AG10803 (cell line): Measurements from ENCODE around the gene DOCK3.
A peak's percentile ranks its signal among the peaks of the same experiment; 100 is the strongest.
"Not testable (repeated sequence)": the region's sequence is repeated elsewhere in the genome, so short reads cannot be mapped to it uniquely, and the experiment has no call there.

ENCODE experiments used
- DNase-seq: peaks from one replicate; pipeline ENCODE4 v3.0.0; 2010; ENCODE audit warnings: low read depth
- H3K4me3 ChIP-seq: 2 replicates; pipeline ENCODE4 v1.5.1; 2011; ENCODE audit warnings: mild to moderate bottlenecking, low read length, control low read depth
- TF ChIP-seq, protein P1 (sequence below): conservative IDR thresholded peaks from 2 replicates; pipeline ENCODE4 v1.5.1; 2011; ENCODE audit warnings: mild to moderate bottlenecking, low read length, control low read depth, inconsistent platforms

The DOCK3 gene

DNA sequence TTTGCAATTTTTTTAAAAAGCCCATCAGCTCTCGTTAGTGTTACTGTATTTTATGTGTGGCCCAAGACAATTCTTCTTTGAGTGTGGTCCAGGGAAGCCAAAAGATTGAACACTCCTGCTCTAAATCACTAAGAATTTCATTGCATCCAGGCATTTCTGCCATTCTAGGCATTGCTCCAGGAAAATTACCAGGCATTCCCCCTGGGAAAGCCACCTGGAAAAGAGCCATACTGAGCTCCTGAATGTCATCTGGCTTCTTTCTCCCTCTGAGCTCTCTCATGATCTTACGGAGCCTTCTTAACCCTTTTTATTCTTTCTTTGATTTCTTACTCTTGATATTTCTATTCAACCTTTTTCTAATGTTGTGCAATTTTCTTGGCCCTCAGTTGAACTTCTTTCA lies 202.2 kb downstream of the DOCK3 start:
- H3K4me3 ChIP-seq = no peak overlapping the region
- peak; percentile 35 for DNase-seq
- TF ChIP-seq, protein P1, sequence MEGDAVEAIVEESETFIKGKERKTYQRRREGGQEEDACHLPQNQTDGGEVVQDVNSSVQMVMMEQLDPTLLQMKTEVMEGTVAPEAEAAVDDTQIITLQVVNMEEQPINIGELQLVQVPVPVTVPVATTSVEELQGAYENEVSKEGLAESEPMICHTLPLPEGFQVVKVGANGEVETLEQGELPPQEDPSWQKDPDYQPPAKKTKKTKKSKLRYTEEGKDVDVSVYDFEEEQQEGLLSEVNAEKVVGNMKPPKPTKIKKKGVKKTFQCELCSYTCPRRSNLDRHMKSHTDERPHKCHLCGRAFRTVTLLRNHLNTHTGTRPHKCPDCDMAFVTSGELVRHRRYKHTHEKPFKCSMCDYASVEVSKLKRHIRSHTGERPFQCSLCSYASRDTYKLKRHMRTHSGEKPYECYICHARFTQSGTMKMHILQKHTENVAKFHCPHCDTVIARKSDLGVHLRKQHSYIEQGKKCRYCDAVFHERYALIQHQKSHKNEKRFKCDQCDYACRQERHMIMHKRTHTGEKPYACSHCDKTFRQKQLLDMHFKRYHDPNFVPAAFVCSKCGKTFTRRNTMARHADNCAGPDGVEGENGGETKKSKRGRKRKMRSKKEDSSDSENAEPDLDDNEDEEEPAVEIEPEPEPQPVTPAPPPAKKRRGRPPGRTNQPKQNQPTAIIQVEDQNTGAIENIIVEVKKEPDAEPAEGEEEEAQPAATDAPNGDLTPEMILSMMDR = no peak

DNA sequence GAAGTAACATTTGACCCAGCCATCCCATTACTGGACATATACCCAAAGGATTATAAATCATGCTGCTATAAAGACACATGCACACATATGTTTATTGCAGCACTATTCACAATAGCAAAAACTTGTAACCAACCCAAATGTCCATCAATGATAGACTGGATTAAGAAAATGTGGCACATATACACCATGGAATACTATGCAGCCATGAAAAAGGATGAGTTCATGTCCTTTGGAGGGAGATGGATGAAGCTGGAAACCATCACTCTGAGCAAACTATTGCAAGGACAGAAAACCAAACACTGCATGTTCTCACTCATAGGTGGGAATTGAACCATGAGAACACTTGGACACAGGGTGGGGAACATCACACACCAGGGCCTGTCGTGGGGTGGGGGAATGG lies 208.0 kb downstream of the DOCK3 start:
- not testable (repeated sequence) for DNase-seq, H3K4me3 ChIP-seq

DNA sequence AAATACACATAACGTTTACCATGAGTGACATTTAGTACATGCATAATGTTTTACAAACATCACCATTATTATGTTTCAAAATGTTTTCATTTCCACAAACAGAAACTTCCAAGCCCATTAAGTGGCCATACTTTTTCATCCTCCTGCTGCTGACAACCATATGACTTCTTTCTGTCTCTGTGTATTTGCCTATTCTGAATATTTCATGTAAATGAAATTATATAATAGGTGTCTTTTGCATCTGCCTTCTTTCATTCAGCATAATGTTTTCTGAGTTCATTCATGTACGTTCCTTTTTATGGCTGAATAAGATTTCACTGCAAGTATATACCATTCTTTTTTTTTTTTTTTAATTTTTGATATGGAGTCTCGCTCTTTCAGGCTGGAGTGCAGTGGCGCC lies 209.0 kb downstream of the DOCK3 start:
- no peak for DNase-seq
- TF ChIP-seq, protein P1 = no peak

DNA sequence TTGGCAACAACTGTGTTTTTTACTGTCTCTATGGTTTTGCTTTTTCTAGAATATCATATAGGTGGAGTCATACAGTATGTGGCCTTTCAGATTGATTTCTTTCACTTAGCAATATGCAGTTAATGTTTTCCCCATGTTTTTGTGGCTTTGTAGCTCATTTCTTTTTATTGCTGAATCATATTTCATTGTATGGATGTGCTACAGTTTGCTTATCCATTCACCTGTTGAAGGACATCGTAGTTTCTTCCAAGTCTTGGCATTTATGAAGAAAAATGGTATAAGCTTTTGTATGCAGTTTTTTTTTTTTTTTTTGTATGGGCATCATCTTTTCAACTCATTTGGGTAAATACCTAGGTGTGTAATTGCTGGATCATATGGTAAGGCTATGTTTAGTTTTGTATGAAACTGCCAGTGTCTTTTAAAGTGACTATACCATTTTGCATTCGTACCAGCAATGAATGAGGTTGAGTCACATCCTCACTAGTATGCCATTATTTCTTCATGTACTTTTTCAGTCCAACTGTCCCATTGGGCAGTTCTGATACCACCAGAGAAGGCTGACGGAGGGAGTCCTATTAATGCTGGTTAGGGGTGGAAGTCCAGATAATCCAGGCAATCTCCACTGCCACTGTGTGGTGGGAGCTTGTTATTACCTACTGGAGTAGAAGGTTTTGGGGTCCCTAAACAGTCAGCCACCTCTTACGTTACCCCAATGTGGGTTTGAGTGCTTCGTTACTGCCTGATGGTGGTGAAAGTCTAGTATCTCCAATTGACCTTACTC lies 210.5 kb downstream of the DOCK3 start:
- TF ChIP-seq, protein P1 = 0 out of 2 replicates have a peak, but pooled peaks have one; percentile 16
- no peak overlapping the region for H3K4me3 ChIP-seq
- no peak for DNase-seq

More for the DNA sequence above, 209.0 kb downstream of the DOCK3 start:
- H3K4me3 ChIP-seq = no peak overlapping the region

DNA sequence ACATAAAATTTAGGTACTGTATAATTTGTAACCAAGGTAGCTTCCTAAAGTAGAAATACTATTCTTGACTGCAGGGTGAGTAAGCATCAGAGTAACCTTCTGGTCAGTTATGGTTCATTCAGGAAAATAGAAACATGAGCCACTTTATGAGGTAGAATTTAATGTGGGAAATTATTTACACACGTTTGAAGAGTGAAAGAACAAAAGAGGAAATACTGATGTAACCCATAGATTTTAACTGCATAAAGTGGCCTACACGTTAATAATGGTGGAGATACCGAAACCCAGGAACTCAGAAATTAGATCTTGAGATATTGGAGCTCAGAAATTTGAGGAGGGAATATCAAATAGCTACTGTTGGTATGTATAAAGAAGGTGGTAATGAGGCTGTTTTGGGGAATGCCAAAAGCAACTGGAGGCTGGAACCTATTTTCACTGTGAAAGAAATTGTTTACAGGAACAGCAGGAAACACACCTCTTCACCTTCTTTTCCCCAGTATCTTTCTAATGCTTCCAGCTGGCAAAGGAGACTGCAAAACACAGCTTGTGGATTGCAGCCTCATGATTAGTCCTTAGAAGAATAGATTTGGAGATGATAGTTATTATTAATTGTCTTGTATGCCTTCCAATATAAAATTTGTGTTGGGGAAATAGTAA lies 216.1 kb downstream of the DOCK3 start:
- no peak overlapping the region for H3K4me3 ChIP-seq
- no peak for DNase-seq
- TF ChIP-seq, protein P1 = no peak

DNA sequence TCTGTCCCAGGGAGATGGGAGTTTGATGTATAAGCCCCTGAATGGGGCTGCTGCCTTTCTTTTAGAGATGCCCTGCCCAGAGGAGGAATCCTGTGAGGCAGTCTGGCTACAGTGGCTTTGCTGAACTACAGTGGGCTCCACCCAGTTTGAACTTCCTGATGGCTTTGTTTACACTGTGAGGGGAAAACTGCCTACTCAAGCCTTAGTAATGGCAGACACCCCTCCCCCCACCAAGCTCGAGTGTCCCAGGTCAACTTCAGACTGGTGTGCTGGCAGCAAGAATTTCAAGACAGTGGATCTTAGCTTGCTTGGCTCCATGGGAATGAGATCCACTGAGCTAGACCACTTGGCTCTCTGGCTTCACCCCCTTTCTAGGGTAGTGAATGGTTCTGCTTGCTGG lies 226.4 kb downstream of the DOCK3 start:
- H3K4me3 ChIP-seq, DNase-seq: not testable (repeated sequence)

DNA sequence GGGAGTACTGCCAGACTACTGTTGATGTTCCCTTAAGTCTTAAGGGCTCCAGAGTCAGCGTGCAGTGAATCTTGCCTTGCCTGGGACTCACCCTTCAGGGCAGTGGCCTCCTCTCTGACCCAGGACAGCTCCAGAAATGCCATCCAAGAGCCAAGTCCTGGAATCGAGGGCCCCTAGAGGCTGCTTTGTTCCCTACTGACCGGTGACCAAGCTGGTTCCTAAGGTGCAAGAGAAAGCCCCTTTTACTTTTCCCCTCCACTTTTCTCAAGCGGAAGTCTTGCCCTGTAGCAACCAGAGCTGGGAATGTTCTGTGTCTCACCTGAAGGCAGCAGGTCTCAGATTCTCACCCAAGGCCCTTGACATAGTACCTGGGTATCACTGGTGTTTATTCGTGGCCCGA lies 238.0 kb downstream of the DOCK3 start:
- TF ChIP-seq, protein P1 = no peak
- H3K4me3 ChIP-seq = no peak overlapping the region
- DNase-seq = no peak

DNA sequence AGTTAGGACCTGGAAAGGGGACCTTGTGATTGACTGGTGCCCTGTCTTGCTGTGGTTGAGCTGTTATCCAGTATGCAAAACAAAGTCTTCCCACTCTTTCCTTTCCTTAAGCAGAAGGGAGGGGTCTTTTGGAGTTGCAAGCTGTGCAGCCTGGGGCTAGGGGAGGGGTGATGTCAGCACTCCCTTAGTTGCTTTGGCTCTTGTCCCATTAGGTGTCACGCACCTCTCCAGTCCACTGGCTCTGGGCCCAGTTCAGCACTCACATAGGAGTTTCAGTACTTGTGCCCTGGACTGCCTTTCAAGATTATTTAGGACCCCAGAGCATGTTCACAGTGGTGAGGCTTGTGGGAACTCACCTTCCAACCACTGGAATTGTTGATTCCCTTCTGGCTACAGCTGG lies 238.5 kb downstream of the DOCK3 start:
- no peak for DNase-seq
- TF ChIP-seq, protein P1 = no peak
- H3K4me3 ChIP-seq = no peak overlapping the region

DNA sequence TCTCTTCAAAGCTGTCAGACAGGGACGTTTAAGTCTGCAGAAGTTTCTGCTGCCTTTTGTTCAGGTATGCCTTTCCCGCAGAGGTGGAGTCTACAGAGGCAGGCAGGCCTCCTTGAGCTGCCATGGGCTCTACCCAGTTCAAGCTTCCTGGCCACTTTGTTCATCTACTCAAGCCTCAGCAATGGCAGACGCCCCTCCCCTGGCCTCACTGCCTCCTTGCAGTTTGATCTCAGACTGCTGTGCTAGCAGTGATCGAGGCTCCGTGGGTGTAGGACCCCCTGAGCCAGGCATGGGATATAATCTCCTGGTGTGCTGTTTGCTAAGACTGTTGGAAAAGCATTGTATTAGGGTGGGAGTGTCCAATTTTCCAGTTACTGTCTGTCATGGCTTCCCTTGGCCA lies 247.3 kb downstream of the DOCK3 start:
- H3K4me3 ChIP-seq, DNase-seq: not testable (repeated sequence)
